ENCODE results near the gene ERICH2.
A peak's percentile ranks its signal among the peaks of the same experiment; 100 is the strongest.
"Not testable (repeated sequence)": the region's sequence is repeated elsewhere in the genome, so short reads cannot be mapped to it uniquely, and the experiment has no call there.

ERICH2 gene, protein sequence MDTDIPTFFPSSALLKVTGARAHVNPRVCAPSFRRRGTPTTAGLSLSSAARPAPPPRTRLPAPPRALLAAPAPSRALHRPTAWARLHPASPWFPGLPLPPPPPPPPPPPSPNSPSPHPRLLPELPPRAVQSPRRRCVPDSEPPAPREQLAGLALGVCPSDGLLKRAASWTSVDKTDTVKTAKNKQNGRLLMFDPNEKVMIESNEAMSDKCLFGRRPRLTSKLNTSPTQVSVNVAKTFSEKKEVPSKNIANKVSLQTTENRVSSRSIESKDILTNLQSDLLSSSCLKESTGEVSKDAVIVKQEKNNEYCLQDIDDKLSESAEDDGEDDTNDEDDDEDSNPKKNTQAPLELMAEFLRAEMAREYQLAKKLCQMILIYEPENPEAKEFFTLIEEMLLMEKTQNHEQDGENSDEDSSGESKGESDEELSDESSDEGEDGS

GRCh38 chr2:170770008-170770605, at the start of gene ERICH2:
ERICH2 (plus strand) TSS chr2:170770378; CDS start chr2:170770682, 304 bp downstream.
- H3K4me3 ChIP-seq (ENCODE audit: low read depth in 1 of 2, low read length in 2 of 2): peak within 1 kb of the TSS; percentile 73 to 85
- no peaks in the 10 kb centered on the region for H3K9me3 ChIP-seq (ENCODE audit: control insufficient read depth in 1 of 2, low read length in 2 of 2)
- H3K27ac ChIP-seq (ENCODE audit: low read length): peak within 1 kb of the TSS; percentile 80
- H3K27me3 ChIP-seq (ENCODE audit: low read depth, low read length): no peaks in the 10 kb centered on the region
- no peaks in the 10 kb centered on the region for H3K36me3 ChIP-seq (ENCODE audit: control insufficient read depth in 1 of 2, insufficient read depth in 2 of 2, low read length in 2 of 2)
- peaks cover 0 to 6% of the 10 kb centered on the region in 2 donors for H3K4me1 ChIP-seq (ENCODE audit: control insufficient read depth in 1 of 2, insufficient read depth in 2 of 2, low read length in 2 of 2)

GRCh38 chr2:170721678-170722077, 48.5 kb upstream of the ERICH2 start:
- Histone ChIP-seq H3K9me3 (ENCODE audit: control insufficient read depth in 1 of 2, low read length in 2 of 2) (no peaks in the 10 kb centered on the region), H3K36me3 (ENCODE audit: control insufficient read depth in 1 of 2, insufficient read depth in 2 of 2, low read length in 2 of 2) (no peaks in the 10 kb centered on the region), H3K4me3 (ENCODE audit: low read depth in 1 of 2, low read length in 2 of 2) (no peak overlapping the region), H3K27ac (ENCODE audit: low read length) (no peak overlapping the region), H3K27me3 (ENCODE audit: low read depth, low read length) (peaks cover 19% of the 10 kb centered on the region), H3K4me1 (ENCODE audit: control insufficient read depth in 1 of 2, insufficient read depth in 2 of 2, low read length in 2 of 2) (peaks cover 3 to 8% of the 10 kb centered on the region in 2 donors)

DNA sequence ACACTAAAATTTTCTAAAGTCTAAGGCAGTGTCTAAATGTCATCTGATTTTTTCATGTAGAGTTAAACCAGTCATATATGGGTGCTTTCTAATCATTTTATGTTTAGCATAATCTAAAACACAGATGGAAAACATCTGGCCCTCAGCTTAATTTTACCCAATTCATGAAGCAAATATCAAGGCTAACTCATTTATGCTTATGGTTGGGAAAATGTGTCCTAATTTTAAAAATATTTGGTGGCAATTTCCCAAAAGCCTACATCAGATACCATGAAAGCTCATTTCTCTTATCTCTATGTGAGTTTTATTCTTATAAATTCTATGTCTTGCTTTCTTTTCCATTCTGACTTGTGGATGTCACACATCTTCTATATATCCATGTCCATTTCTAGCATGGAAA, 47.9 kb upstream of the ERICH2 start:
- peaks cover 12% of the 10 kb centered on the region for H3K27me3 ChIP-seq (ENCODE audit: low read depth, low read length)
- no peak overlapping the region for H3K27ac ChIP-seq (ENCODE audit: low read length)
- H3K4me1 ChIP-seq (ENCODE audit: control insufficient read depth in 1 of 2, insufficient read depth in 2 of 2, low read length in 2 of 2): peaks cover 2% of the 10 kb centered on the region in 2 donors
- H3K4me3 ChIP-seq (ENCODE audit: low read depth in 1 of 2, low read length in 2 of 2): no peak overlapping the region
- H3K9me3 ChIP-seq (ENCODE audit: control insufficient read depth in 1 of 2, low read length in 2 of 2): no peaks in the 10 kb centered on the region
- no peaks in the 10 kb centered on the region for H3K36me3 ChIP-seq (ENCODE audit: control insufficient read depth in 1 of 2, insufficient read depth in 2 of 2, low read length in 2 of 2)

- Histone ChIP-seq H3K4me1 (ENCODE audit: control insufficient read depth in 1 of 2, insufficient read depth in 2 of 2, low read length in 2 of 2) (no peaks in the 10 kb centered on the region), H3K27me3 (ENCODE audit: low read depth, low read length) (peaks cover 2% of the 10 kb centered on the region), H3K4me3 (ENCODE audit: low read depth in 1 of 2, low read length in 2 of 2) (no peak overlapping the region), H3K27ac (ENCODE audit: low read length) (no peak overlapping the region), H3K36me3 (ENCODE audit: control insufficient read depth in 1 of 2, insufficient read depth in 2 of 2, low read length in 2 of 2) (no peaks in the 10 kb centered on the region), H3K9me3 (ENCODE audit: control insufficient read depth in 1 of 2, low read length in 2 of 2) (no peaks in the 10 kb centered on the region)
Observed at GRCh38 chr2:170723446-170723958, 46.7 kb upstream of the ERICH2 start.

DNA sequence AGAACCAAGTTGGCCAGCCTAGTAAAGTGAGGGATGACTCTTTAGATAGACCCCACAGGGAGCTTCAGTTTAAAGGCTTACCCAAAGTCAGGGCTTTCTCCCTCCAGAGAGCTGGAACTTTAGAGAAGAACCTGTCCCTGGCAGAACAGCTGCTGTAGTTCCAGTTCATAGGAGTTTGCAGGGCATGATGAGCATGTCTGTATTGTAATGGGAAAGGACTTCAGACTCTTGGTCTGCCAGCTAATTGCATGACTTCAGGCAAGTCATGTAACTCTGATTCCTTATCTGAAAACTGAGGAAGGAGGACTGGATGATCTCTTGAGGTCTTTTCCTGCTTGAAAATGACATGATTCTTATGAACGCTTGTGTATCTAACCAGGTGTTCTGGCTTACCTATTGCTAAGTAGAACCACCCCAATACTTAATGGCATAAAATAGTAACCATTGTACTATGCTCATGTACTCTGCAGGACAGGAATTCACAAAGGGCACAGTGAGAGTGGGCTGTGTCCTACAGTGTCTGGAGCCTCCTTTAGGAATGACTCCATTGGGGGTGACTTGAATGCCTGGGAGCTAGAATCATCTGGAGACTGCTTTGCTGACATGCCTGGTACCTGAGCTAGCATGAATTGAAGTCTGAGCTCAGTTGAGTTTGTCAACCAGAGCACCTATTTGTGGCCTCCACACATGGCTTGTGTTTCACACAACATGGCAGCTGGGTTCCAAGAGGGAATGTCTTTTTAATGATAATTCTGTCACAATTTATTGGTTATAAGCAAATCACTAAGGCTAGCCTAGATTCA, 36.2 kb upstream of the ERICH2 start:
- Histone ChIP-seq H3K4me3 (ENCODE audit: low read depth in 1 of 2, low read length in 2 of 2) (no peak overlapping the region), H3K27ac (ENCODE audit: low read length) (no peak overlapping the region), H3K27me3 (ENCODE audit: low read depth, low read length) (no peaks in the 10 kb centered on the region), H3K9me3 (ENCODE audit: control insufficient read depth in 1 of 2, low read length in 2 of 2) (peaks cover 0 to 5% of the 10 kb centered on the region in 2 donors), H3K36me3 (ENCODE audit: control insufficient read depth in 1 of 2, insufficient read depth in 2 of 2, low read length in 2 of 2) (no peaks in the 10 kb centered on the region), H3K4me1 (ENCODE audit: control insufficient read depth in 1 of 2, insufficient read depth in 2 of 2, low read length in 2 of 2) (no peaks in the 10 kb centered on the region)

DNA sequence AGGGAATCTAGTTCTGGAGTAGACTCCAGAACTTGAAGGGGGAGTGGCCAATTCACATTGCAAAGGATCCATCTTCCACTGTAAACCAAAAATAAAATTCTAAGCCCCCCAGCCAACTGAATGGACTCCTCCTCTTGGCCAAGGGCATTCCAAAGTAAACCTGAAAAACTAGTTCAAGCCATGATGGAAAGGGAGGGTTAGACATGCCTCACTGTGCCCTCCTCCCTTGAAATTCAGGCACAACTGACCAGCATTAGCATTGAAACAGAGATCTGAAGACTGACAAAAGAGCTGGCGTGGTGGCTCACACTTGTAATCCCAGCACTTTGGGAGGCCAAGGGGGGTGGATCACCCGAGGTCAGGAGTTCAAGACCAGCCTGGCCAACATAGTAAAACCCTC, 35.6 kb upstream of the ERICH2 start:
- not testable (repeated sequence) for H3K36me3 ChIP-seq (ENCODE audit: control insufficient read depth in 1 of 2, insufficient read depth in 2 of 2, low read length in 2 of 2); H3K27ac ChIP-seq (ENCODE audit: low read length); H3K27me3 ChIP-seq (ENCODE audit: low read depth, low read length); H3K9me3 ChIP-seq (ENCODE audit: control insufficient read depth in 1 of 2, low read length in 2 of 2); H3K4me3 ChIP-seq (ENCODE audit: low read depth in 1 of 2, low read length in 2 of 2); H3K4me1 ChIP-seq (ENCODE audit: control insufficient read depth in 1 of 2, insufficient read depth in 2 of 2, low read length in 2 of 2)

DNA sequence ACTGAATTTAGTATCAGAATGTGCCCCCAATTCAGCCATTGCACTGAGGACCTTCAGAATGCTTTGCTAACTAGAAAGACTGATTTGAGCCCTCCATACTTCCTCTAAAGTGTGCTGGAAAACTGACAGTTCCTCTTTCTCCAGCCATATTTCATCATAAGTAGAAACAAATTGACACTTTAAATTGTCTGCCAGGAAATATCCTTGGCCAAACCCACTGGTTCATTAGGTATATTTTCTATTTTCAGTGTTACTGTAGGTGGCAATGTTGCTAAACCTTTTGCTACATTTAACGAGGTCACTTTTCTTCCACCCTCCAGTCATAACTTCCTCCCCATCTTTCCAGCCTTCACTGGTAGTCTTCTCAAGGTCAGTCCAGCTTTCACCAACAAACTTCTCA, 33.5 kb upstream of the ERICH2 start:
- H3K9me3 ChIP-seq (ENCODE audit: control insufficient read depth in 1 of 2, low read length in 2 of 2): peaks cover 0 to 5% of the 10 kb centered on the region in 2 donors
- no peak overlapping the region for H3K4me3 ChIP-seq (ENCODE audit: low read depth in 1 of 2, low read length in 2 of 2)
- H3K36me3 ChIP-seq (ENCODE audit: control insufficient read depth in 1 of 2, insufficient read depth in 2 of 2, low read length in 2 of 2): no peaks in the 10 kb centered on the region
- H3K27me3 ChIP-seq (ENCODE audit: low read depth, low read length): no peaks in the 10 kb centered on the region
- no peak overlapping the region for H3K27ac ChIP-seq (ENCODE audit: low read length)
- H3K4me1 ChIP-seq (ENCODE audit: control insufficient read depth in 1 of 2, insufficient read depth in 2 of 2, low read length in 2 of 2): no peaks in the 10 kb centered on the region

DNA sequence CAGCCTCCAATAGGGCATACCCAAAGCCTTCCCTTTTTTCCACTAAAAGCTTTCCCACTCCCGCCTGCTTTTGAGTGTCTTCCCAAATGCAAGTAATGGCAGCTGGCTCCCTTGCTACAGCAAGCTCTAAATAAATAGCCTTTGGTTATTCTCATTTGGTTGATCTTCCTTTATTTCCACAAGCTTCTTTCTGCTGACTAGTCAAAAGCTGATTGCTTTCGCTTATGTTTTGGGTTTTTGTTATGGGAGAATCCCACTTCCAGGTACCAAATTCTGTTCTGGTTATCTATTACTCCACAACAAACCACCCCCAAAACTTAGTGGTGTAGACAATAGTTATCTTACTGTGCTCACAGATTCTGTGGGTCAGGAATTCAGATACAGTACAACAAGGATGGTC, 32.8 kb upstream of the ERICH2 start:
- H3K36me3 ChIP-seq (ENCODE audit: control insufficient read depth in 1 of 2, insufficient read depth in 2 of 2, low read length in 2 of 2): no peaks in the 10 kb centered on the region
- peaks cover 0 to 5% of the 10 kb centered on the region in 2 donors for H3K9me3 ChIP-seq (ENCODE audit: control insufficient read depth in 1 of 2, low read length in 2 of 2)
- H3K4me1 ChIP-seq (ENCODE audit: control insufficient read depth in 1 of 2, insufficient read depth in 2 of 2, low read length in 2 of 2): no peaks in the 10 kb centered on the region
- no peak overlapping the region for H3K27ac ChIP-seq (ENCODE audit: low read length)
- H3K4me3 ChIP-seq (ENCODE audit: low read depth in 1 of 2, low read length in 2 of 2): no peak overlapping the region
- no peaks in the 10 kb centered on the region for H3K27me3 ChIP-seq (ENCODE audit: low read depth, low read length)

DNA sequence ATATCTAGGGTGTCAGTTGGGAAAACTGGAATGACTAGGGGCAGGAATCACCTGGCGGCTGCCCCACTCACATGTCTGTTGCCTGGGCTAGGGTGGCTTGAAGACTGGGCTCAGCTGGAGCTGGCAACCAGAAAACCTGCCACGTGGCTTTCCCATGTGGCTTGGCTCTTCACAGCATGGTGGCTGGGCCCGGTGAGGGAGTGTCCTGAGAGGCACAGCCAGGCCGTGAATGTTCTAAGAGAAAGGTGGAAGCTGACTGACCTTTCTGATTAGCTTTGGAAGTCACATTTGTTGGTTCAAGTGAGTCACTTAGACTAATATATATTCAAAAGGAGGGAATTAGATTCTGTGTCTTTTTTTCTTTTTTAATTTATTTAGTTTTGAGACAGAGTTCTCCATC, 32.4 kb upstream of the ERICH2 start:
- H3K36me3 ChIP-seq (ENCODE audit: control insufficient read depth in 1 of 2, insufficient read depth in 2 of 2, low read length in 2 of 2): no peaks in the 10 kb centered on the region
- H3K27ac ChIP-seq (ENCODE audit: low read length): no peak overlapping the region
- no peaks in the 10 kb centered on the region for H3K27me3 ChIP-seq (ENCODE audit: low read depth, low read length)

GRCh38 chr2:170739048-170739447, 31.1 kb upstream of the ERICH2 start:
- Histone ChIP-seq H3K9me3 (ENCODE audit: control insufficient read depth in 1 of 2, low read length in 2 of 2) (peaks cover 0 to 5% of the 10 kb centered on the region in 2 donors), H3K36me3 (ENCODE audit: control insufficient read depth in 1 of 2, insufficient read depth in 2 of 2, low read length in 2 of 2) (no peaks in the 10 kb centered on the region), H3K27me3 (ENCODE audit: low read depth, low read length) (no peaks in the 10 kb centered on the region), H3K4me1 (ENCODE audit: control insufficient read depth in 1 of 2, insufficient read depth in 2 of 2, low read length in 2 of 2) (no peaks in the 10 kb centered on the region), H3K27ac (ENCODE audit: low read length) (no peak overlapping the region), H3K4me3 (ENCODE audit: low read depth in 1 of 2, low read length in 2 of 2) (no peak overlapping the region)

More for the DNA sequence above, 32.4 kb upstream of the ERICH2 start:
- Histone ChIP-seq H3K4me3 (ENCODE audit: low read depth in 1 of 2, low read length in 2 of 2) (no peak overlapping the region), H3K9me3 (ENCODE audit: control insufficient read depth in 1 of 2, low read length in 2 of 2) (peaks cover 0 to 5% of the 10 kb centered on the region in 2 donors), H3K4me1 (ENCODE audit: control insufficient read depth in 1 of 2, insufficient read depth in 2 of 2, low read length in 2 of 2) (no peaks in the 10 kb centered on the region)

DNA sequence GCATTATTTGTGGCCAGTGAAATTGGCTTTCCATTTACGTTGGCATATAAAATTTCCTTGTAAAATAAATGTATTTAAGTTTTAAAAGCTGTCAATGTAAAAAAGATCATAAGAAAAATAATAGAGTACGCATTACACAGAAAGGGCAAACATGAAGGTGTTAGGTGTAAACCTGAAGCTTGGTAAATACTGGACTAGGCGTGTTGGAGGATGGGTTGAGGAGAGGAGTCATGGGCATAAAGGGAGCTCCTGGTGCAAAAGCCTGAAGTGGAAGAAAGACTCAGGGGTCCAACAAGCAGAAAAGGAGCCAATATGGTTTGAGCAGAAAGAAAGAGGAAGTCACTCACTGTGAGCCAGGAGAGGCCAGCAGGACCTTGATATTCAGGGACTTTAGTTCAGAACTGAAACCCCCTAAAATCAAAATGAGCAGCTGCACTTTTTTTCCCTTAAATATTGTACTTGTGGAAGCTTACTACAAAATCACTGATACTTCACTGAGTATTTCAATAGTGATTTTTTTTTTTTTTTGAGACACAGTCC, 30.6 kb upstream of the ERICH2 start:
- Histone ChIP-seq H3K4me1 (ENCODE audit: control insufficient read depth in 1 of 2, insufficient read depth in 2 of 2, low read length in 2 of 2) (no peaks in the 10 kb centered on the region), H3K9me3 (ENCODE audit: control insufficient read depth in 1 of 2, low read length in 2 of 2) (peaks cover 0 to 5% of the 10 kb centered on the region in 2 donors), H3K36me3 (ENCODE audit: control insufficient read depth in 1 of 2, insufficient read depth in 2 of 2, low read length in 2 of 2) (no peaks in the 10 kb centered on the region), H3K27ac (ENCODE audit: low read length) (no peak overlapping the region), H3K4me3 (ENCODE audit: low read depth in 1 of 2, low read length in 2 of 2) (no peak overlapping the region), H3K27me3 (ENCODE audit: low read depth, low read length) (no peaks in the 10 kb centered on the region)
